HG03097 (cell line): ENCODE measurements around the gene MLH3.
A peak's percentile ranks its signal among the peaks of the same experiment; 100 is the strongest.
"Not testable (repeated sequence)": the region's sequence is repeated elsewhere in the genome, so short reads cannot be mapped to it uniquely, and the experiment has no call there.

Experiments used
- ATAC-seq: cut with Tn5 transposase; IDR thresholded peaks from one replicate; pipeline ENCODE4 v1.9.1; 2021; ENCODE audit not compliant: unreplicated experiment, low FRiP score

MLH3 gene

GRCh38 chr14:75040507-75040906 lies 10.8 kb downstream of the MLH3 start:
- ATAC-seq = no peak

- ATAC-seq = no peak
Observed at GRCh38 chr14:75032939-75033338, 18.3 kb downstream of the MLH3 start.

GRCh38 chr14:75030147-75030546 lies 21.1 kb downstream of the MLH3 start:
- ATAC-seq = no peak

- ATAC-seq = no peak
Observed at GRCh38 chr14:75025876-75026275, 25.4 kb downstream of the MLH3 start.

- no peak for ATAC-seq
Observed at GRCh38 chr14:75025082-75025481, 26.2 kb downstream of the MLH3 start.

GRCh38 chr14:75023108-75023507 lies 28.2 kb downstream of the MLH3 start:
- ATAC-seq = no peak

GRCh38 chr14:75022655-75023054 lies 28.6 kb downstream of the MLH3 start:
- ATAC-seq = no peak

- ATAC-seq = no peak
Observed at GRCh38 chr14:75018694-75019093, 32.6 kb downstream of the MLH3 start.

- ATAC-seq = no peak
Observed at GRCh38 chr14:75016815-75017214, 34.5 kb downstream of the MLH3 start.

GRCh38 chr14:75015496-75015895 lies 35.8 kb downstream of the MLH3 start:
- no peak for ATAC-seq

- no peak for ATAC-seq
Observed at GRCh38 chr14:75013290-75013689, 38.0 kb downstream of the MLH3 start.

- ATAC-seq = no peak
Observed at GRCh38 chr14:75011356-75011994, 39.8 kb downstream of the MLH3 start.

- ATAC-seq = no peak
Observed at GRCh38 chr14:75010472-75011093, 40.7 kb downstream of the MLH3 start.

GRCh38 chr14:75009176-75009575 lies 42.1 kb downstream of the MLH3 start:
- no peak for ATAC-seq

- ATAC-seq = no peak
Observed at GRCh38 chr14:75005357-75005756, 45.9 kb downstream of the MLH3 start.

GRCh38 chr14:75003250-75004027 lies 47.8 kb downstream of the MLH3 start:
- ATAC-seq = no peak

GRCh38 chr14:75002392-75003249 lies 48.6 kb downstream of the MLH3 start, which contains the start of gene EIF2B2:
TSS of gene EIF2B2 (plus strand) at chr14:75002921. CDS start at chr14:75002991, 70 bp downstream.
- peak; percentile 95 for ATAC-seq

GRCh38 chr14:75001899-75002298 lies 49.4 kb downstream of the MLH3 start:
- ATAC-seq = no peak

GRCh38 chr14:75001261-75001660 lies 50.0 kb downstream of the MLH3 start:
- no peak for ATAC-seq

- not testable (repeated sequence) for ATAC-seq
Observed at GRCh38 chr14:74995781-74996180, 55.5 kb downstream of the MLH3 start.

GRCh38 chr14:74994182-74994581 lies 57.1 kb downstream of the MLH3 start:
- ATAC-seq = not testable (repeated sequence)
